Neural cell (in vitro differentiated cells): ENCODE results near the gene TBC1D2. TPM values are rescaled to one million over a fixed set of nuclear protein-coding genes. Genes with fewer than 3 reads are reported as not detected.

Experiments
- H2AFZ ChIP-seq: fragments of 200-600, 300-800 bp; sonication (generic), shearing (Covaris generic); 2 replicates; pipeline ENCODE4 v1.6.0; 2014; ENCODE audit warnings: low read depth, mild to moderate bottlenecking, antibody characterized with exemption, low read length, moderate library complexity
- H3F3A ChIP-seq: fragments of 200-600 bp; shearing (Covaris generic); 2 replicates; pipeline ENCODE4 v1.6.1; 2016; ENCODE audit warnings: mild to moderate bottlenecking, moderate library complexity, mixed read lengths, antibody characterized with exemption, low read length; ENCODE audit not compliant: insufficient read depth, poor library complexity, severe bottlenecking
- H3K27ac ChIP-seq: fragments of 200-600, 300-800 bp; sonication (generic), shearing (Covaris generic); 2 replicates; pipeline ENCODE4 v1.5.1; 2014; ENCODE audit warnings: mild to moderate bottlenecking, low read length, moderate library complexity
- H3K27me3 ChIP-seq: fragments of 300-800, 200-600 bp; sonication (generic), shearing (Covaris generic); 2 replicates; pipeline ENCODE4 v1.6.0; 2014; ENCODE audit warnings: mild to moderate bottlenecking, low read depth, low read length, moderate library complexity; ENCODE audit not compliant: insufficient read depth
- H3K36me3 ChIP-seq: fragments of 300-800, 200-600 bp; sonication (generic), shearing (Covaris generic); 2 replicates; pipeline ENCODE4 v1.5.1; 2014; ENCODE audit warnings: mild to moderate bottlenecking, antibody characterized with exemption, low read length, moderate library complexity; ENCODE audit not compliant: insufficient read depth
- H3K4me2 ChIP-seq: fragments of 300-800, 200-600 bp; sonication (generic), shearing (Covaris generic); 2 replicates; pipeline ENCODE4 v1.6.0; 2014; ENCODE audit warnings: mild to moderate bottlenecking, low read length
- H3K4me3 ChIP-seq: fragments of 300-800, 200-600 bp; sonication (generic), shearing (Covaris generic); 2 replicates; pipeline ENCODE4 v1.5.1; 2014; ENCODE audit warnings: mild to moderate bottlenecking, low read length, moderate library complexity
- H3K79me2 ChIP-seq: fragments of 200-600 bp; shearing (Covaris generic); replicated peaks from 2 replicates; pipeline ENCODE4 v1.6.0; 2014; ENCODE audit warnings: mild to moderate bottlenecking, low read length, moderate library complexity; ENCODE audit not compliant: insufficient read depth
- H3K9ac ChIP-seq: fragments of 300-800, 200-600 bp; sonication (generic), shearing (Covaris generic); 2 replicates; pipeline ENCODE4 v1.6.1; 2016; ENCODE audit warnings: mild to moderate bottlenecking, low read length, mixed read lengths
- H3K9me2 ChIP-seq: fragments of 200-600 bp; shearing (Covaris generic); 2 replicates; pipeline ENCODE4 v1.6.1; 2016; ENCODE audit warnings: mild to moderate bottlenecking, low read length, mixed read lengths; ENCODE audit not compliant: insufficient read depth
- H3K9me3 ChIP-seq: fragments of 200-600, 300-800 bp; sonication (generic), shearing (Covaris generic); 2 replicates; pipeline ENCODE4 v1.6.1; 2016; ENCODE audit warnings: mild to moderate bottlenecking, mixed run types, low read length, moderate library complexity, mixed read lengths
- H4K20me1 ChIP-seq: fragments of 200-600 bp; shearing (Covaris generic); 2 replicates; pipeline ENCODE4 v1.6.1; 2016; ENCODE audit warnings: mild to moderate bottlenecking, mixed run types; ENCODE audit not compliant: insufficient read depth
- EP300 ChIP-seq: fragments of 450-650 bp; conservative IDR thresholded peaks from 2 replicates; pipeline ENCODE4 v1.6.1; 2014; ENCODE audit warnings: antibody characterized with exemption, mild to moderate bottlenecking, moderate library complexity; ENCODE audit not compliant: poor library complexity, severe bottlenecking
- EZH2 ChIP-seq: fragments of 200-600, 300-800 bp; shearing (Covaris generic), sonication (generic); IDR thresholded peaks from 2 replicates; pipeline ENCODE4 v1.6.1; 2014; ENCODE audit warnings: antibody characterized with exemption, low read length, borderline replicate concordance, mild to moderate bottlenecking; ENCODE audit not compliant: insufficient read depth, poor library complexity, severe bottlenecking
- MXI1 ChIP-seq: fragments of 450-650 bp; conservative IDR thresholded peaks from 2 replicates; pipeline ENCODE4 v1.6.1; 2014; ENCODE audit warnings: antibody characterized with exemption, mild to moderate bottlenecking; ENCODE audit not compliant: poor library complexity, severe bottlenecking
- POLR2AphosphoS5 ChIP-seq: IDR thresholded peaks from 2 replicates; pipeline ENCODE4 v1.6.1; 2012
- RAD21 ChIP-seq: fragments of 450-650 bp; conservative IDR thresholded peaks from 2 replicates; pipeline ENCODE4 v1.6.1; 2014; ENCODE audit warnings: antibody characterized with exemption, mild to moderate bottlenecking, moderate library complexity
- SMC3 ChIP-seq: fragments of 450-650 bp; conservative IDR thresholded peaks from 2 replicates; pipeline ENCODE4 v1.6.1; 2014; ENCODE audit warnings: antibody characterized with exemption, mild to moderate bottlenecking, moderate library complexity; ENCODE audit not compliant: poor library complexity
- TAF1 ChIP-seq: IDR thresholded peaks from 2 replicates; pipeline ENCODE4 v1.6.1; 2012; ENCODE audit warnings: low read depth
- polyA plus RNA-seq: library from polyadenylated mRNA; depleted of rRNA; stranded (reverse); fragments of >200 nt; gene quantifications from 2 replicates; pipeline ENCODE4 v1.2.3, GENCODE V29; 2014
- TF ChIP-seq, protein P1 (sequence below): fragments of 450-650 bp; IDR thresholded peaks from 2 replicates; pipeline ENCODE4 v1.5.1; 2014; ENCODE audit warnings: antibody characterized with exemption, mild to moderate bottlenecking, moderate library complexity; ENCODE audit not compliant: poor library complexity, severe bottlenecking
- TF ChIP-seq, protein P2 (sequence below): IDR thresholded peaks from 2 replicates; pipeline ENCODE4 v1.6.1; 2012; ENCODE audit warnings: borderline replicate concordance

TBC1D2 gene
- polyA plus RNA-seq, 1 donor from 2014 or later, result 4.1 TPM

DNA sequence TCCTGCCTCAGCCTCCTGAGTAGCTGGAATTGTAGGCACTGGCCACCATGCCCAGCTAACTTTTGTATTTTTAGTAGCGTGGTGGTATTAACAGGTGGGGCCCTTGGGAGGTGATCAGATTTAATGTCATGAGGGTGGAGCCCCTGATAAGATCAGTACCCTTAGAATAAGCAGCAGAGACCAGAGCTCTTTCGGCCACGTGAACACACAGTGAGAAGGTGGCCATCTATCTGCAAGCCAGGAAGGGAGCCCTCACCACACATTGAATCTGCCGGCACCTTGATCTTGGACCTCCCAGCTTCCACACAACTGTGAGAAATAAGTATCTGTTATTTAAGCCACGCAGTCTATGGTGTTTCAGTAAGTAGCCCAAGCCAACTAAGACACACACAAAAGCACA, 22.5 kb downstream of the TBC1D2 start:
- Histone ChIP-seq H3K9ac (no peak overlapping the region), H3K36me3 (no peaks in the 10 kb centered on the region), H2AFZ (no peak overlapping the region), H3K27ac (no peak overlapping the region), H3F3A (no peaks in the 10 kb centered on the region), H3K9me2 (no peaks in the 10 kb centered on the region), H4K20me1 (no peaks in the 10 kb centered on the region), H3K4me3 (no peak overlapping the region), H3K27me3 (no peaks in the 10 kb centered on the region), H3K4me2 (no peak overlapping the region), H3K79me2 (no peaks in the 10 kb centered on the region), H3K9me3 (no peaks in the 10 kb centered on the region)
- no peak for TF ChIP-seq POLR2AphosphoS5
- no peak for TF ChIP-seq MXI1
- no peak for TF ChIP-seq RAD21
- TF ChIP-seq EP300, result no peak
- no peak for TF ChIP-seq TAF1
- TF ChIP-seq EZH2, result no peak
- TF ChIP-seq, protein P1, sequence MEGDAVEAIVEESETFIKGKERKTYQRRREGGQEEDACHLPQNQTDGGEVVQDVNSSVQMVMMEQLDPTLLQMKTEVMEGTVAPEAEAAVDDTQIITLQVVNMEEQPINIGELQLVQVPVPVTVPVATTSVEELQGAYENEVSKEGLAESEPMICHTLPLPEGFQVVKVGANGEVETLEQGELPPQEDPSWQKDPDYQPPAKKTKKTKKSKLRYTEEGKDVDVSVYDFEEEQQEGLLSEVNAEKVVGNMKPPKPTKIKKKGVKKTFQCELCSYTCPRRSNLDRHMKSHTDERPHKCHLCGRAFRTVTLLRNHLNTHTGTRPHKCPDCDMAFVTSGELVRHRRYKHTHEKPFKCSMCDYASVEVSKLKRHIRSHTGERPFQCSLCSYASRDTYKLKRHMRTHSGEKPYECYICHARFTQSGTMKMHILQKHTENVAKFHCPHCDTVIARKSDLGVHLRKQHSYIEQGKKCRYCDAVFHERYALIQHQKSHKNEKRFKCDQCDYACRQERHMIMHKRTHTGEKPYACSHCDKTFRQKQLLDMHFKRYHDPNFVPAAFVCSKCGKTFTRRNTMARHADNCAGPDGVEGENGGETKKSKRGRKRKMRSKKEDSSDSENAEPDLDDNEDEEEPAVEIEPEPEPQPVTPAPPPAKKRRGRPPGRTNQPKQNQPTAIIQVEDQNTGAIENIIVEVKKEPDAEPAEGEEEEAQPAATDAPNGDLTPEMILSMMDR, result no peak
- TF ChIP-seq, protein P2, sequence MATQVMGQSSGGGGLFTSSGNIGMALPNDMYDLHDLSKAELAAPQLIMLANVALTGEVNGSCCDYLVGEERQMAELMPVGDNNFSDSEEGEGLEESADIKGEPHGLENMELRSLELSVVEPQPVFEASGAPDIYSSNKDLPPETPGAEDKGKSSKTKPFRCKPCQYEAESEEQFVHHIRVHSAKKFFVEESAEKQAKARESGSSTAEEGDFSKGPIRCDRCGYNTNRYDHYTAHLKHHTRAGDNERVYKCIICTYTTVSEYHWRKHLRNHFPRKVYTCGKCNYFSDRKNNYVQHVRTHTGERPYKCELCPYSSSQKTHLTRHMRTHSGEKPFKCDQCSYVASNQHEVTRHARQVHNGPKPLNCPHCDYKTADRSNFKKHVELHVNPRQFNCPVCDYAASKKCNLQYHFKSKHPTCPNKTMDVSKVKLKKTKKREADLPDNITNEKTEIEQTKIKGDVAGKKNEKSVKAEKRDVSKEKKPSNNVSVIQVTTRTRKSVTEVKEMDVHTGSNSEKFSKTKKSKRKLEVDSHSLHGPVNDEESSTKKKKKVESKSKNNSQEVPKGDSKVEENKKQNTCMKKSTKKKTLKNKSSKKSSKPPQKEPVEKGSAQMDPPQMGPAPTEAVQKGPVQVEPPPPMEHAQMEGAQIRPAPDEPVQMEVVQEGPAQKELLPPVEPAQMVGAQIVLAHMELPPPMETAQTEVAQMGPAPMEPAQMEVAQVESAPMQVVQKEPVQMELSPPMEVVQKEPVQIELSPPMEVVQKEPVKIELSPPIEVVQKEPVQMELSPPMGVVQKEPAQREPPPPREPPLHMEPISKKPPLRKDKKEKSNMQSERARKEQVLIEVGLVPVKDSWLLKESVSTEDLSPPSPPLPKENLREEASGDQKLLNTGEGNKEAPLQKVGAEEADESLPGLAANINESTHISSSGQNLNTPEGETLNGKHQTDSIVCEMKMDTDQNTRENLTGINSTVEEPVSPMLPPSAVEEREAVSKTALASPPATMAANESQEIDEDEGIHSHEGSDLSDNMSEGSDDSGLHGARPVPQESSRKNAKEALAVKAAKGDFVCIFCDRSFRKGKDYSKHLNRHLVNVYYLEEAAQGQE, result no peak
- no peak for TF ChIP-seq SMC3

DNA sequence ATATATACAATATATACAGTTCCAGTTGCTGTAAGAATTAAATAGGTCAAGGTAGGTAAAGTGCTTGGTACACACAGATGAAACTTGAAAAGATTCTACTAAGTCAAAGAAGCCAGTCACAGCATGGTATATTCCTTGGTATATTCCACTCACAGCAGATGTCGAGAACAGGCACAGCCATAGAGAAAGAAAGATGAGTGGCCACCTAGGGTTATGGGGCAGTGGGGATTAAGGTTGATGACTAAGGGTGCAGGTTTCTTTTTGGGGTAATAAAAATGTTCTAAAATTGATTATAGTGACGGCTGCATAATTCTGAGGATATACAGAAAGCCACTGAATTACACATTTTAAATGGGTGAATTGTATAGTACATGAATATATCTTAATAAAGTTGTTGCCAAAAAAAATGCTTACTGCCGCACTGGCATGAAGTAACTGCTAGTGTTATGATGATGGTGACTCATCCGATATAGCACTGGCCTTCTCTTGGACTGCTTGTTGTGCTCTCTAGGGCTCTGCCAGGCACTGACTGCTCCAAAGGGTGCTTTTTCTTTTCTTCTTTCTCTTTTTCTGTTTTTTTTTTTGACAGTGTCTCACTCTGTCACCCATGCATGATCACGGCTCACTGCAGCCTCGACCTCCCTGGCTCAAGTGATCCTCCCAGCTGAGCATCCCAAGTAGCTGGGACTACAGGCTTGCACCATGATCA, 23.5 kb downstream of the TBC1D2 start:
- Histone ChIP-seq H3K9me2 (no peaks in the 10 kb centered on the region), H3K79me2 (no peaks in the 10 kb centered on the region), H3F3A (no peaks in the 10 kb centered on the region), H3K36me3 (no peaks in the 10 kb centered on the region), H2AFZ (no peak overlapping the region), H3K27ac (no peak overlapping the region), H3K9me3 (no peaks in the 10 kb centered on the region), H3K4me2 (no peak overlapping the region), H3K4me3 (no peak overlapping the region), H3K9ac (no peak overlapping the region), H4K20me1 (no peaks in the 10 kb centered on the region), H3K27me3 (no peaks in the 10 kb centered on the region)
- TF ChIP-seq POLR2AphosphoS5, result no peak
- TF ChIP-seq, protein P2, result no peak
- no peak for TF ChIP-seq EZH2
- TF ChIP-seq MXI1, result no peak
- no peak for TF ChIP-seq SMC3
- TF ChIP-seq, protein P1, result no peak
- TF ChIP-seq TAF1, result no peak
- no peak for TF ChIP-seq RAD21
- TF ChIP-seq EP300, result no peak
